OCI-LY3 (cell line): ENCODE results near the gene RFXAP.

Source experiments
- EZH2phosphoT487 ChIP-seq: fragments of 200-600 bp; shearing (Covaris generic); IDR thresholded peaks from 2 replicates; pipeline ENCODE4 v1.6.1; 2018; ENCODE audit warnings: antibody characterized with exemption, mixed run types, low read depth
- TF ChIP-seq, protein P1 (sequence below): fragments of 200-600, 300-600 bp; sonication (generic); IDR thresholded peaks from 2 replicates; pipeline ENCODE4 v1.5.1; 2014; ENCODE audit warnings: antibody characterized with exemption, low read length, low read depth

- TF ChIP-seq, protein P1, sequence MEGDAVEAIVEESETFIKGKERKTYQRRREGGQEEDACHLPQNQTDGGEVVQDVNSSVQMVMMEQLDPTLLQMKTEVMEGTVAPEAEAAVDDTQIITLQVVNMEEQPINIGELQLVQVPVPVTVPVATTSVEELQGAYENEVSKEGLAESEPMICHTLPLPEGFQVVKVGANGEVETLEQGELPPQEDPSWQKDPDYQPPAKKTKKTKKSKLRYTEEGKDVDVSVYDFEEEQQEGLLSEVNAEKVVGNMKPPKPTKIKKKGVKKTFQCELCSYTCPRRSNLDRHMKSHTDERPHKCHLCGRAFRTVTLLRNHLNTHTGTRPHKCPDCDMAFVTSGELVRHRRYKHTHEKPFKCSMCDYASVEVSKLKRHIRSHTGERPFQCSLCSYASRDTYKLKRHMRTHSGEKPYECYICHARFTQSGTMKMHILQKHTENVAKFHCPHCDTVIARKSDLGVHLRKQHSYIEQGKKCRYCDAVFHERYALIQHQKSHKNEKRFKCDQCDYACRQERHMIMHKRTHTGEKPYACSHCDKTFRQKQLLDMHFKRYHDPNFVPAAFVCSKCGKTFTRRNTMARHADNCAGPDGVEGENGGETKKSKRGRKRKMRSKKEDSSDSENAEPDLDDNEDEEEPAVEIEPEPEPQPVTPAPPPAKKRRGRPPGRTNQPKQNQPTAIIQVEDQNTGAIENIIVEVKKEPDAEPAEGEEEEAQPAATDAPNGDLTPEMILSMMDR, result no peak
- TF ChIP-seq EZH2phosphoT487, result no peak
Observed at GRCh38 chr13:36872621-36873020, 53.6 kb downstream of the RFXAP start.
